ENCODE results near the gene ATP23.
A peak's percentile ranks its signal among the peaks of the same experiment; 100 is the strongest.

ATP23 gene

GRCh38 chr12:57941165-57941894 is at the start of gene ATP23:
TSS of gene ATP23 (plus strand) at chr12:57941567. CDS start at chr12:57941702, 135 bp downstream.
- peak; percentile 47 for DNase-seq

- no peak for DNase-seq
Observed at GRCh38 chr12:57892232-57892972, 49.0 kb upstream of the ATP23 start.

GRCh38 chr12:57893431-57894353 is 47.7 kb upstream of the ATP23 start:
- DNase-seq: peak; percentile 58

- peak; percentile 92 for DNase-seq
Observed at GRCh38 chr12:57894399-57895292, 46.7 kb upstream of the ATP23 start.

- no peak for DNase-seq
Observed at GRCh38 chr12:57895389-57896114, 45.8 kb upstream of the ATP23 start.

- DNase-seq: peak; percentile 8
Observed at GRCh38 chr12:57896115-57896433, 45.3 kb upstream of the ATP23 start.

- DNase-seq: peak; percentile 18
Observed at GRCh38 chr12:57896434-57897201, 44.7 kb upstream of the ATP23 start.

- no peak for DNase-seq
Observed at GRCh38 chr12:57897286-57897974, 43.9 kb upstream of the ATP23 start.

GRCh38 chr12:57898308-57898970 is 42.9 kb upstream of the ATP23 start:
- DNase-seq: peak; percentile 16

- no peak for DNase-seq
Observed at GRCh38 chr12:57899010-57899662, 42.2 kb upstream of the ATP23 start.

GRCh38 chr12:57902478-57902969 is 38.8 kb upstream of the ATP23 start:
- DNase-seq: no peak

GRCh38 chr12:57904426-57904825 is 36.9 kb upstream of the ATP23 start:
- DNase-seq: no peak

GRCh38 chr12:57904848-57905811 is 36.2 kb upstream of the ATP23 start:
- peak; percentile 87 for DNase-seq

GRCh38 chr12:57905812-57906475 is 35.4 kb upstream of the ATP23 start:
- peak; percentile 23 for DNase-seq

- DNase-seq: no peak
Observed at GRCh38 chr12:57906821-57907220, 34.5 kb upstream of the ATP23 start.

GRCh38 chr12:57907281-57907680 is 34.1 kb upstream of the ATP23 start:
- no peak for DNase-seq

- no peak for DNase-seq
Observed at GRCh38 chr12:57908511-57908910, 32.9 kb upstream of the ATP23 start.

All from NCI-H1694 (cell line).